ENCODE results near the gene RTTN.

Gene RTTN

DNA sequence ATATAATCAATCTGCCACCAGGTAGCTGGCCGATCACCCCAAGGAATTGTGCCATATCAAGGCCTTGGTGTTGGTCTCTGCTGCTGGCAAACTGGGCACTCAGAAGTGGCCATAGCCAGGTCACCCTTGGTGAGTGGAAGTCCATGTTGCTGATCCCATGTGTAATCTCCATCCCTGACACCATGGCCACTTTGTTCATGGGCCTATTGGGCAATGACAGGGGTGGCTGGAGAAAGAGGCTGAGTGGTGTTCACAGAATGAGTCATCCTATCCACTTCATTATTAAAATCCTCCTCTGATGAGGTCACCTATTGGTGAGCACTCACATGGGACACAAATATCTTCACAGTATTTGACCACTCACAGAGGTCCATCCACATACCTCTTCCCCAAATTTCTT is 231.1 kb downstream of the RTTN start:
- no peak for DNase-seq
- ATAC-seq (ENCODE audit: insufficient read depth, low read depth): no peak

GRCh38 chr18:69969491-69969890 is 236.0 kb downstream of the RTTN start:
- H3K27ac ChIP-seq (ENCODE audit: low read length): no peak overlapping the region

More for the DNA sequence above, 231.1 kb downstream of the RTTN start:
- H4K20me1 ChIP-seq (ENCODE audit: insufficient read depth, low read length): no peaks in the 10 kb centered on the region
- H3K4me1 ChIP-seq (ENCODE audit: insufficient read depth, low read length): no peaks in the 10 kb centered on the region
- H3K4me2 ChIP-seq (ENCODE audit: insufficient read depth, low read length): no peak overlapping the region
- no peak overlapping the region for H3K27ac ChIP-seq (ENCODE audit: low read length)
- no peaks in the 10 kb centered on the region for H3K79me2 ChIP-seq (ENCODE audit: insufficient read depth, low read length)
- peaks cover 10% of the 10 kb centered on the region for H3K9me3 ChIP-seq (ENCODE audit: insufficient read depth, low read length, severe bottlenecking)
- H3K36me3 ChIP-seq (ENCODE audit: insufficient read depth, low read length): 0 out of 2 replicates have a peak, but pooled peaks cover 10% of the 10 kb centered on the region
- H3K9ac ChIP-seq (ENCODE audit: low read depth, low read length): no peak overlapping the region
- H3K27me3 ChIP-seq (ENCODE audit: insufficient read depth, low read length, poor library complexity): no peaks in the 10 kb centered on the region
- H2AFZ ChIP-seq (ENCODE audit: low read depth, low read length): no peak overlapping the region
- no peak overlapping the region for H3K4me3 ChIP-seq (ENCODE audit: low read depth in 1 of 2, low read length in 2 of 2)
- TF ChIP-seq, protein P1, sequence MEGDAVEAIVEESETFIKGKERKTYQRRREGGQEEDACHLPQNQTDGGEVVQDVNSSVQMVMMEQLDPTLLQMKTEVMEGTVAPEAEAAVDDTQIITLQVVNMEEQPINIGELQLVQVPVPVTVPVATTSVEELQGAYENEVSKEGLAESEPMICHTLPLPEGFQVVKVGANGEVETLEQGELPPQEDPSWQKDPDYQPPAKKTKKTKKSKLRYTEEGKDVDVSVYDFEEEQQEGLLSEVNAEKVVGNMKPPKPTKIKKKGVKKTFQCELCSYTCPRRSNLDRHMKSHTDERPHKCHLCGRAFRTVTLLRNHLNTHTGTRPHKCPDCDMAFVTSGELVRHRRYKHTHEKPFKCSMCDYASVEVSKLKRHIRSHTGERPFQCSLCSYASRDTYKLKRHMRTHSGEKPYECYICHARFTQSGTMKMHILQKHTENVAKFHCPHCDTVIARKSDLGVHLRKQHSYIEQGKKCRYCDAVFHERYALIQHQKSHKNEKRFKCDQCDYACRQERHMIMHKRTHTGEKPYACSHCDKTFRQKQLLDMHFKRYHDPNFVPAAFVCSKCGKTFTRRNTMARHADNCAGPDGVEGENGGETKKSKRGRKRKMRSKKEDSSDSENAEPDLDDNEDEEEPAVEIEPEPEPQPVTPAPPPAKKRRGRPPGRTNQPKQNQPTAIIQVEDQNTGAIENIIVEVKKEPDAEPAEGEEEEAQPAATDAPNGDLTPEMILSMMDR (IDR thresholded peaks at IDR 0.05; ENCODE audit: borderline replicate concordance, extremely low read depth, low read length, poor library complexity, severe bottlenecking): no peak
- TF ChIP-seq EZH2 (IDR thresholded peaks at IDR 0.05; ENCODE audit: borderline replicate concordance, low read depth, low read length, severe bottlenecking): no peak

DNA sequence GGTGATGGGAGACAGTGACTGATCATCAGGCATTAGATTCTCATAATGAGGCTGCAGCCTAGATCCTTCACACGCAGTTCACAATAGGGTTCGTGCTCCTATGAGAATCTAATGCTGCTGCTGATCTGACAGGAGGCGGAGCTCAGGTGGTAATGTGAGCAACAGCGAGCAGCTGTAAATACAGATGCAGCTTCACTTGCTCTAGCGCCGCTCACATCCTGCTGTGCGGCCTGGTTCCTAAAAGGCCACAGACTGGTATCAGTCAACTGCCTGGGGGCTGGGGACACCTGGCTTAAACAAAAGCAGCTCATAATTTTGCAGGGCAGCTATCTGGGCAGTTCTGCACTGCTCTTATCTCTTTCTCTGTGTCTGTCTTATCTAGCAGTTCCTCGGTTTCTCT is 237.4 kb downstream of the RTTN start:
- DNase-seq (peak; percentile 62), ATAC-seq (ENCODE audit: insufficient read depth, low read depth) (peak; percentile 92)

More at GRCh38 chr18:69969491-69969890, 236.0 kb downstream of the RTTN start:
- no peaks in the 10 kb centered on the region for H3K36me3 ChIP-seq (ENCODE audit: insufficient read depth, low read length)
- no peak overlapping the region for H3K4me3 ChIP-seq (ENCODE audit: low read depth in 1 of 2, low read length in 2 of 2)
- ATAC-seq (ENCODE audit: insufficient read depth, low read depth) (no peak), DNase-seq (no peak)
- H3K79me2 ChIP-seq (ENCODE audit: insufficient read depth, low read length): no peaks in the 10 kb centered on the region
- no peak for TF ChIP-seq EZH2 (IDR thresholded peaks at IDR 0.05; ENCODE audit: borderline replicate concordance, low read depth, low read length, severe bottlenecking)
- TF ChIP-seq, protein P1 (IDR thresholded peaks at IDR 0.05; ENCODE audit: borderline replicate concordance, extremely low read depth, low read length, poor library complexity, severe bottlenecking): no peak
- H2AFZ ChIP-seq (ENCODE audit: low read depth, low read length): no peak overlapping the region
- H3K27me3 ChIP-seq (ENCODE audit: insufficient read depth, low read length, poor library complexity): no peaks in the 10 kb centered on the region
- no peaks in the 10 kb centered on the region for H4K20me1 ChIP-seq (ENCODE audit: insufficient read depth, low read length)
- H3K4me1 ChIP-seq (ENCODE audit: insufficient read depth, low read length): peaks cover 17% of the 10 kb centered on the region
- H3K4me2 ChIP-seq (ENCODE audit: insufficient read depth, low read length): no peak overlapping the region
- H3K9me3 ChIP-seq (ENCODE audit: insufficient read depth, low read length, severe bottlenecking): peaks cover 10% of the 10 kb centered on the region
- H3K9ac ChIP-seq (ENCODE audit: low read depth, low read length): no peak overlapping the region

More for the DNA sequence above, 237.4 kb downstream of the RTTN start:
- no peaks in the 10 kb centered on the region for H3K27me3 ChIP-seq (ENCODE audit: insufficient read depth, low read length, poor library complexity)
- TF ChIP-seq, protein P1 (IDR thresholded peaks at IDR 0.05; ENCODE audit: borderline replicate concordance, extremely low read depth, low read length, poor library complexity, severe bottlenecking): no peak
- no peak for TF ChIP-seq EZH2 (IDR thresholded peaks at IDR 0.05; ENCODE audit: borderline replicate concordance, low read depth, low read length, severe bottlenecking)
- H3K4me3 ChIP-seq (ENCODE audit: low read depth in 1 of 2, low read length in 2 of 2): no peak overlapping the region
- no peak overlapping the region for H3K27ac ChIP-seq (ENCODE audit: low read length)
- H3K4me2 ChIP-seq (ENCODE audit: insufficient read depth, low read length): no peak overlapping the region
- H4K20me1 ChIP-seq (ENCODE audit: insufficient read depth, low read length): no peaks in the 10 kb centered on the region
- no peak overlapping the region for H2AFZ ChIP-seq (ENCODE audit: low read depth, low read length)
- H3K79me2 ChIP-seq (ENCODE audit: insufficient read depth, low read length): no peaks in the 10 kb centered on the region
- H3K36me3 ChIP-seq (ENCODE audit: insufficient read depth, low read length): no peaks in the 10 kb centered on the region
- peaks cover 17% of the 10 kb centered on the region for H3K4me1 ChIP-seq (ENCODE audit: insufficient read depth, low read length)
- peaks cover 7% of the 10 kb centered on the region for H3K9me3 ChIP-seq (ENCODE audit: insufficient read depth, low read length, severe bottlenecking)
- no peak overlapping the region for H3K9ac ChIP-seq (ENCODE audit: low read depth, low read length)
